ENCODE data around the gene NRDC.

NRDC gene, protein sequence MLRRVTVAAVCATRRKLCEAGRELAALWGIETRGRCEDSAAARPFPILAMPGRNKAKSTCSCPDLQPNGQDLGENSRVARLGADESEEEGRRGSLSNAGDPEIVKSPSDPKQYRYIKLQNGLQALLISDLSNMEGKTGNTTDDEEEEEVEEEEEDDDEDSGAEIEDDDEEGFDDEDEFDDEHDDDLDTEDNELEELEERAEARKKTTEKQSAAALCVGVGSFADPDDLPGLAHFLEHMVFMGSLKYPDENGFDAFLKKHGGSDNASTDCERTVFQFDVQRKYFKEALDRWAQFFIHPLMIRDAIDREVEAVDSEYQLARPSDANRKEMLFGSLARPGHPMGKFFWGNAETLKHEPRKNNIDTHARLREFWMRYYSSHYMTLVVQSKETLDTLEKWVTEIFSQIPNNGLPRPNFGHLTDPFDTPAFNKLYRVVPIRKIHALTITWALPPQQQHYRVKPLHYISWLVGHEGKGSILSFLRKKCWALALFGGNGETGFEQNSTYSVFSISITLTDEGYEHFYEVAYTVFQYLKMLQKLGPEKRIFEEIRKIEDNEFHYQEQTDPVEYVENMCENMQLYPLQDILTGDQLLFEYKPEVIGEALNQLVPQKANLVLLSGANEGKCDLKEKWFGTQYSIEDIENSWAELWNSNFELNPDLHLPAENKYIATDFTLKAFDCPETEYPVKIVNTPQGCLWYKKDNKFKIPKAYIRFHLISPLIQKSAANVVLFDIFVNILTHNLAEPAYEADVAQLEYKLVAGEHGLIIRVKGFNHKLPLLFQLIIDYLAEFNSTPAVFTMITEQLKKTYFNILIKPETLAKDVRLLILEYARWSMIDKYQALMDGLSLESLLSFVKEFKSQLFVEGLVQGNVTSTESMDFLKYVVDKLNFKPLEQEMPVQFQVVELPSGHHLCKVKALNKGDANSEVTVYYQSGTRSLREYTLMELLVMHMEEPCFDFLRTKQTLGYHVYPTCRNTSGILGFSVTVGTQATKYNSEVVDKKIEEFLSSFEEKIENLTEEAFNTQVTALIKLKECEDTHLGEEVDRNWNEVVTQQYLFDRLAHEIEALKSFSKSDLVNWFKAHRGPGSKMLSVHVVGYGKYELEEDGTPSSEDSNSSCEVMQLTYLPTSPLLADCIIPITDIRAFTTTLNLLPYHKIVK
- 161 to 194 (median 184) reads per million in 4 experiments for total RNA-seq

DNA sequence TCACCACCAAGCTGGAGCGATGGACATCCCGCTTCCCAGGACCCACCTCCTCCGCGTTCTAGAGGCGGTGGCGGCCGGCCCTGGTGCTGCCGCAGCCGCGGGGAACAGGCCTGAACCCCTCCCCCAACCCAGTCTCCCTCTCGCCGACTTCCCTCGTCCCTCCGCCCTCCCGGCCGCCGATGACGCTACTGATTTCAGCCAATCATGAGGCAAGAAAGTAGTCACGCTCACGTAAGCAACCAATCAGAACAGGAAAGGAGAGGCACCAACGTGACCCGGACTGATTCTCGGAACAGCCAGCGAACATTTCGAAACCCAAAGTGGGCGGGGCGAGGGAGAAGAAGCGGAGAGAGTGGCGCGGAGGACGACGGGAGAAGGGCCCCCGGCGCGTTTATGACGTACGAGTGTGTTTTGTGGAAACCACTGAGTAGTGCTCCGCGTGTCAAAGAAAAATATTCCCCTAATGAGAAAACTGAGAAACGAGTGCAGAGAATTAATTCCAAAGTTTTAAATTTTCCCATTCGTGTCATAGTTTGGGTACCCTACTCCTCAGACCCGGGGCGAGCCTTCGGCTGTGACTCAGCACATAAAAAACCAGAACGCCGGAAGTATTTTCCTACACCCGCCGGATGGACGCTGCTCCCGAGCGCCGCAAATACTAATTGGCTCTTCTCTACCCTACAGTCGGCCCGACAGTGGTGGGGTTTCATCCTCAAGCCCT, at the start of gene NRDC:
Gene NRDC, minus strand, starts transcription at position 112 of the 721 bp plus-strand sequence. CDS start 112 bp downstream, outside the sequence.
- peak; percentile 99 for DNase-seq

DNA sequence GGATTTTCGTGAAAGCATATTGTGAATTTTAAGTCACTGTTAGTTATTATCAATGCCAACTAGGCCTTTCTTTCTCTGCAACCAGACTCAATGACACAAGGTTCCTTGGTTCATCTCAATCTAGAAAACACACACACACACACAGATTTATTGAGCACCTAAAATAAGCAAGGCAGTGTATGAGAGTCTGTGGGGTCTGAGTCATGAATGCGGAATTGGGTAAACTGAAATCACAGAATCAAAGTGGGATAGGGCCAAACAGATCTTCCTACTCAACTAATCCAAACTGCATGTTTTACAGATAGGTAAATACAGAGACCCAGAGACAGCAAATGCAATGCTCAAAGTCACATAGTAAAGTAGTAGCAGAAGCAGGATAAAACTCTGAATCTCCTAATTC, 48.5 kb upstream of the NRDC start:
- no peak for DNase-seq

DNA sequence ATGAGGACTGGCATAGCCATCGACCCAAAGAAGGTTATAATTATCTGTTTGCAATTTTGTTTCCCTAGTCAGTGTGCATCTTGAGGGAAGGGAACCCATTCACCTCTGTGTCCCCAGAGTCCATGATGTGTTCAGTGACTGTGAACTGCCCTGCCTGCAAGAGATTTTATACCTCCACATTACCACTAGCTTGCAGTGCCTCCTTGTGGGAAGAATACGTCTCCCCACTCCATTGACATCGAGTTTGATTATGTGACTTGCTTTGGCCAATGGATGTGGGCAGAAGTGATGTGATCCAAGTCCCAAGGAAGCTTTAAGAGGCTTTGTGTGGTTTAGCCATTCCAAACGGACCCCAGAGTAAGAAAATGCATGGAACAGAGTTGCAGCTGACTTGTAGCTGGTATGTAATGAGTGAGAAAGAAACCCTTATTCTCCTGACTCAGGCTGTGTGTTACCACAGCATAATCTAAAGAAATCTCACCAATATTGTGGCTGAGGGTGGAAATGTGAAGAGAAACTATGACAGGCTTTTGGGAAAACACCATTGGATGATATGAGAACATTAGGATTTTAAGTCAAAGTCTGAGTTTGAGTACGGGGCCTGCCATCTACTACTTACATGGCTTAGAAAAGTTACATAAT, 47.8 kb upstream of the NRDC start:
- no peak for DNase-seq

DNA sequence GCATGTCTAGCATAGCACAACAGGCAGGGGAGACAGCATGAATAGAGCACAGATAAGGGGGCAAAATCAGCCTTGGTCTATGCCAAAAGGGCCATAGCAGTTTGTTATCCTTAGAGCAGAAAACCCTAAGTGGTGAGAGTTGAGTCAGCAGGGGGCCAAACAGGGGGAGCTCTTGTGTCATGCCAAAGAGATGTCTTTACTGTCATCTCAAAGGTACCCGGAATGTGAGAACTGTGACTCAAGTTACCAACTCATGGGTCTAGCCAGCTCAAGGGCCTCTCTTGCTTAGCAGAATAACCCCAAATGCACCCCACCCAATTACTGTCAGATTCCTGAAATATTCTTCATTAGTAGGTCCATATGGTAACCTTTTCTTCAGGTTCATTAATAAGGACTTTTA, 45.9 kb upstream of the NRDC start:
- no peak for DNase-seq

DNA sequence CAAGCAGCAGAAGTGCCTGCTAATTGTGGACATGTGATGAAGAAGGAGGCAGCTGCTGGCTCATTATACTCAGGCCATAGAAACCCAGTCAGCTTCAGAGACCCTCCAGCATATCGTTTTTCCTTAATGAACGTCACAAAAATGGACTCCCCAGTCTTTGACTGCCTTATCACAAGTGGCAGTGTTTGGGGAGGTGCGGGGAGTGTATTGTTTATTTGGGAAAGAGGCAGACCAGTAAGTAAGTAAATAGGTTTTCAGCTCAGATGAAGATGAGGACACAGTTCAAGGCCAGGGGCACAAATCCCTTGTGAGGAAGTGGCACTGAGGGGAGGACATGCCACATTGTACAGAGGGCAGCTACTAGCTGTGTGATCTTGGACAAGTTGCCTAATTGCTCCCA, 43.5 kb upstream of the NRDC start:
- DNase-seq: no peak

DNA sequence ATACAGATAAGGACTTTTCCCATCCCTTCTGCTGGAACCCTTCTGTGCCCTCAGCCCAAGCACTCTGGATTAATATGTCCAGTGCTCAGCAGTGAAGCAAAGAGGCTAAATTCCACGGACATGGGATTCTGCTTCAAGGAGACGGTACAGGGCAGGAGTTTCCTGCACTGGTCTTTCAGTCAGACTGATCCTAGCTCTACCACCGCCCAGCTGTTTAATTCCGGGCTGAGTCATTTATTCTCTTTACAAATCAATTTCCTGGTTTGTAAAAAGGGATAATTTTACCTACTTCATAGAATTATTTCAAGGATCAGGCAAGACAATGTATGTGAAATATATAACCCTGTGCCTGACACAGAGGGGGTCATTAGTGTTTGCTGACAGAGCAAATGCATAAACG, 41.6 kb upstream of the NRDC start:
- no peak for DNase-seq

DNA sequence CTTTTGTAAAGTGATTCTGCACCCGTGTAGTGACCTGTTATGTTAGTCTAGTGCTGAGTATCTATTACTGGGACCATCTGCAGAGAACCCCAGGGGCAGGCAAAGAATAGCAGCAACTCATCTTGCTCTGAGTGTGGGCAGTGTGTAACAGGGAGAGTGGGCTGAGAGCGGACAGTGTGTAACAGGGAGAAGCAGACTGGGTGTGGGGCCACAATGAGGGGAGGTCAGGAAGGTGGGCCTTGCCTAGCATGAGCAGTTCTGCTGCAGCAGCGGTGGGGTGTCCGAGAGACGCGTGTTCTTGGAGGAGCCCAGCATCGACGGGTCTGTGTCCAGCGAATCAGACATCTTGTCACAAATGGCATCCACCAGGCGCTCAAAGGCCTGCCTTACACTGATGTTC, 41.2 kb upstream of the NRDC start:
- DNase-seq: no peak

DNA sequence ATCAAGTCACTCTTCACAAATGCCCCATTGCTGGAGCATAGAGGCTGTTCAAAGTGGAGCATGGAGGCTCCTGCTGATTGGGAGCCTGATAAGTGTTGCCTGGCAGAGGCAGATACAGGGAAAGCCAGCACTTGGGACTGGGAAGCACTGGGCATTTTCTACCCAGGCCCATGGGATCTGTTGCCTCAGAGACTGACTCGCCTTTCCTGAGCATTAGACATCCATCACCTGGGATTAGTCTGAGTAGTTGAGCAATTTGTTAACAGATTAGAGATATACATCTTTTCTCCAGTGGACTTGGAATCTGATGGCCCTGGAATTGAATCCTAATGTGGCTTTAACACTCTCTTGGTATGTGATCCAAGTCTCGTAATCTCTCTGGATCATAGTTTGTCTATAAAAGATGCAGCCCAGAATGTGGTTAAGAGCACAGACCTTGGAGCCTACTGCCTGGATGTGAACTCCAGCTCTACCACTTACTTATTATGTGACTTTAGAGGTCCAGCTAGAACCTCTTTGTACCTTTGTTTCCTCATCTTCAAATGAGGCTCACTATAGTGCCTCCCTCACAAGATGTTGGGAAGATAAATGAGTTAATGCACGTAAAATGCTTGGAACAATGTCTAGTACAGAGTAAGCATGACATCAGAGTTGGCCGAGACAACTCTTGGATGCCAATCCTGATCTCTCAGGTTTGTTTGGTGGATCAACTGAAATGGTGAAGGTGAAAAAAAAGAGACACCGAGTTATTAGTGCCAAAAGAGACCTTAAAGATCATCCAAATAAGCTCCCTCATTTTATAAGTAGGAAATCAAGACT, 38.3 kb upstream of the NRDC start:
- no peak for DNase-seq

DNA sequence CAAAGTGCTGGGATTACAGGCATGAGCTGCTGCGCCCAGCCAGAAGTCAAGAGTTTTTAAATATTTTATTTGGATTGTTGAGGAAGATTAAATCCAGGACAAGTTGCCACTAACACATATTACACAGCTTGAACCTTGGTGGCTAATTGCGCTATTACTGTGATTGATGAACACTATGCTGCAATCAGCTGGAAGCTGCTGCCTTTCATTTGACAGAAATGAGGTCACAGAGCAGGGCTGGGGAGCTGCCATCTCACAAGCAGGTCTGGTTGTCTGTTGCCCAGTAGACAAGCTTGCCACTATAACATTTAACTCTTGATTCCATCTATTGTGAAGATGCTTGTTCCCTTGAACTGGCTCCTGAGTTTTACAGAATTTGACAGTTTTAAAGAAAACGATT, 37.4 kb upstream of the NRDC start:
- no peak for DNase-seq

DNA sequence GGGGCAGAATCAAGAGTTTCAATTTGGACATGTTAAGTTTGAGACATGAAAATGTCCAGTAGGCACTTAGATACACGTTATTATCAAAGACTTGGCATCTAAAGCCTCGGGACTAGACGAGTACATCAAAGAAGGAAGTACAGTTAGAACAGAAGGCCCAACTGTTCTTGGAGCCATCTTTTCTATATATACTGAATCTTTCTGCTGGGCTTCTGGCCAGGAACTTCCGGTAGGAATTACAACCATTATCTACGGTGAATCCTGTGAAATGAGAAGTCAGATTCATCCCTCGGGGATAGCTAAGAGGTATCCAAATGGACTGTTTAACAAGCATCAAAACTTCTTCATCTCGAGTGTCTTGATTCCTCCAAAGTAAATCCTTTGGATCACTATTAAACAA, 34.4 kb upstream of the NRDC start:
- no peak for DNase-seq

DNA sequence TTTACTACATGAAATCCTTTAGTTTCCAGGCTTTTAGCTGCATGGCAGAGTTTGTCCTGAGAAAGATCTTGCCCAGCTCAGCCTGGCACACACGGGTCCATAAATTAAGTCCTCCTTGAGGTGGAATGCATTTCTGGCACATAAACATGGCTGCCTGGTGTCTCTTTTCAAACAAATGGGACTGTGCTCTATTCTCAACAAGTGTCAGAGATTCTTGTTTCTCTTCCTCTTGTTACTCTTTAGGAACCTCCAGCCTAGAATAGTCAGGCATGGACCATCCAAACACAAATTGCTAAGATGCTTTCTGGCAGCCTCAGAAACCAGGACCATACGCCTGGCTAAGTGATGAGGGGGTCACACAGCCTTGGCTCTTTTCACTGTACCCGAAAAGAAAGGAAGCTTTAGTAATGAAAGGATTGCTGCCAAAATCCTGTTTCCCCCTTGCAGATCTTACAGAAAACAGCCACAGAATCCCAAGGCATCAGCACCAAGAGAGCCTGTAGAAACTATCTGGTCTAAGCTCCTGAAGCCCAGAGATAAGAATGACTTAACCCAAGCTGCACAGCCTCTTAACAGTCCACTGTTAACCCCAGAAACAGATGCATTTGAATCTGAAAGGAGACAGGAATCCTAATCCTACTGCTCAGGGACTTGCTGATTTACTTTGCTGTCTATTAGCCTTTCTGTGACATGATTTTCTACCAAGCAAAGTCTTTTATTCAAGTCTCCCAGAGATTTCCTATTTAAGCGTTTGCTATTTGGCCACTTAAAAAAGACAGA, 31.9 kb upstream of the NRDC start:
- DNase-seq: no peak

DNA sequence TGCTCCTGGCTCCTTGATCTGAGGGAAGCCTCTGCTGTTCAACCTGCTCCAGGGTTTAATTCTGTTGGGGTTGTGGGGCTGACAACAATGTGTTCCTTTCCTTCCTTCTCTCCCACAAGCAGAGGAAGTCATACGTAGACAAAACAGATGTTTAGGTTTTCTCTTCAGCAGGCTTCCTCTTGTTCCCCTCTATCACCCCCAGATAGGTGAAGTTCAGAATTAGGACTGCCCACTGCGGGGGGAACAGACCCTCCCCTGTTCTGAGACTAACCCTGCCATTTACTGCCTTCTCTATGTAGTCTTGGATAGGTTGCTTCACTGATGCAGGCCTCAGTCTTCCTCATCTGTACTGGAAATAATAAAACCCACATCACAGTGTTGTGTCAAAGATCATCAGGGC, 30.0 kb upstream of the NRDC start:
- DNase-seq: no peak

DNA sequence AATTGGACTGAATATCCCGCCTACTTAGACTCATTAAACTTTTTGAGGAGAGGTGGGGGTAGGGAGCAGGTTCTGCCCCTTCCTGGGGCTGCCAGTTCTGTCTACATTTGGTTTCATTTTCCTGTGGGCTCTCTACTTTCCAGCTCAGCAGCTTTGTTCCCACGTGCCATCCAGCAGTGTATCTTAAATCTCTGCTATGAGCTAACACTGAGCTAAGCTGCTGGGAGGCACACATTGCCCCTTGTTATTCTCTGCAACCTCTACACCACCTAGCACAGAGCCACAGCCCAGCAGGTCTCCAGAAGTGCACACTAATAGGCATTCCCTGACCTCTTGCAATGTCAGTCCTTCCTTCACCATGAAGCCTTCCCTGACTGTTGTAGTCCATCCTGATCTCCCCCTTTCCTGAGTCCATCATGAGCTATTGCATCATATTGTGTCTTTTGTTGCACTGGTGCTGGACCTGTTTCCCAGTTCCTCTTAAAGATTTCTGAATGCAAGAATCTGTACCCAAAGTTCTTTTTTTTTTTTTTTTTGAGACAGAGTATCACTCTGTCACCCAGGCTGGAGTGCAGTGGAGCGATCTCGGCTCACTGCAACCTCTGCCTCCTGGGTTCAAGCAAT, 28.7 kb upstream of the NRDC start:
- no peak for DNase-seq

DNA sequence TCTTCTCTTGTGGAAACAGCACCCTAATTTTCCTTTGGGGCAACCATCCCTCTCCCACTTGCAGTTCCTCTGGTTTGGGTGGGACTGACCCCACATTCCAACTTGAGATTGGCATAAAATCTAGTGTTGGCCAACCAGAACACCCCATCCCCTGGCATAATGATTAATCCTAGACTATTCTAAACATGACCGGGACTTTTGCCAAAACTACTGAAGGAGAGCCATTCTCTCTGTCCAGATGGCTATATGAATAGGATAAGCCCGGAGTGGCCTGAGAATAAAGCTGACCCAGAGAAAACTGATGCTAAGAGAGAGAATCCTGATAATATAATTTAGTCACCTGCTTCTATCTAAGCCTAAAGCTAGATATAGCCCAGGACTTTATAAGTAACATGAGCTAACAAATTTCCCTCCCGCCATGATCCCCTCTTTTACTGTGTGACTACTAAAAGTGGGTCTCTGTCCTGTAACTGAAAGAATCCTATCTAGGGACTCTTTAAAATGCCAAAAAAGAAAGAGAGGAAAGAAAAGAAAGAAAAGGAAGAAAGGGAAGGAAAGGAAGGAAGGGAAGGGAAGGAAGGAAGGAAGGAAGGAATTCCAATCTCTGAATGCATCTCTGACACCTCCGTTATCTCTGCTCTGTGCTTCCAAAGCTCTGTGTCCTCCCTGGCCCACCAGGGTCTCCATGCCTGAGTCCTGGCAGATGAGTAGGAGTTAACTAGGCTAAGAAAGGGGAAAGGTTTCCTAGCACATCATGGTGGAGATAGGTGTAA, 28.0 kb upstream of the NRDC start:
- no peak for DNase-seq

DNA sequence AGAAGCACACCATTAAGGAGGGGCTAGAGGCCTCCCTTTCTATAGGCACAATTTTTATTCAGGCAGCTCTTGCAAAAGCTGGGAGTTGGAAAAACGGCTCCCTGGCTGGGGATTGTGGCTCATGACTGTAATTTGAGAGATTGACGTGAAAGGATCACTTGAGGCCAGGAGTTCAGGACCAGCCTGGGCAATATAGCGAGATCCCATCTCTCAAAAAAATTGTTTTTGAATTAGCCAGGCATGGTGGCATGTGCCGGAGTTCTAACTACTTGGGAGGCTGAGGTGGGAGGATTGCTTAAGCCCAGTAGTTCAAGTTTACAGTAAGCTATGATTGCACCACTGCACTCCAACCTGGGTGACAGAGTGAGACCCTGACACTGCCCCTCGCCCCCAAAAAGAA, 23.9 kb upstream of the NRDC start:
- DNase-seq: no peak

DNA sequence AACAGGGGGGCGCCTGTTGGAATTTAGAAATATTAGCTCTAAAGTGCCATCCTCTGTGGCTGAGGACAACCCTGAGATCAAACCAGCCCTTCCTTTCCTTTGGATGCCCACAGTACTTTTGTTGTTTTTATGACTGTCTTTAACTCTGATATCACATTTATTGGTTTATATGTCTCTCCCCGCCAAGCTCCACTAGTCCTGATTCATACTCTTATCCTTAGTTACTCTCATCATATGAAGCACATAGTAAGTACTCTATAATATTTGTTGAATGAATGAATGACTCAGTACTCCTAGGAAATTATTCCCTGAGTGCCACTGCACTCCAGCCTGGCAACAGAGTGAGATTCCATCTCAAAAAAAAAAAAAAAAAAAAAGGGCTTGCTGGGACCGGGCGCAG, 22.6 kb upstream of the NRDC start:
- DNase-seq: no peak

DNA sequence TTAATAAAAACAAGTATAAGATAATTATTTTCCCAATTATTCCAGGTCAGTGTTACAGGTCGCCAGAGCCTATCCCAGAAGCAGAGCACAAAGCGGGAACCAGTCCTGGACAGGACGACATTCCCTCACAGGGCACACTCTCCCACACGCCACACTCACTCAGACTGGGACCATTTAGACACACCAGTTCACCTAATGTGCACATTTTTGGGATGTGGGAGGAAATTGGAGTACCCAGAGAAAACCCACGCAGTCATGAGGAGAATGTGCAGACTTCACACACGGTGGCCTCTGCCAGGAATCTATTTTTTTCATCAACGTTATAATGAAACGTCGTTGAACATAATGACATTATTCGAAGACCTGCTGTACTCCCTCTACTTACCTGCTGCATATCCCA, 20.5 kb upstream of the NRDC start:
- DNase-seq: no peak

DNA sequence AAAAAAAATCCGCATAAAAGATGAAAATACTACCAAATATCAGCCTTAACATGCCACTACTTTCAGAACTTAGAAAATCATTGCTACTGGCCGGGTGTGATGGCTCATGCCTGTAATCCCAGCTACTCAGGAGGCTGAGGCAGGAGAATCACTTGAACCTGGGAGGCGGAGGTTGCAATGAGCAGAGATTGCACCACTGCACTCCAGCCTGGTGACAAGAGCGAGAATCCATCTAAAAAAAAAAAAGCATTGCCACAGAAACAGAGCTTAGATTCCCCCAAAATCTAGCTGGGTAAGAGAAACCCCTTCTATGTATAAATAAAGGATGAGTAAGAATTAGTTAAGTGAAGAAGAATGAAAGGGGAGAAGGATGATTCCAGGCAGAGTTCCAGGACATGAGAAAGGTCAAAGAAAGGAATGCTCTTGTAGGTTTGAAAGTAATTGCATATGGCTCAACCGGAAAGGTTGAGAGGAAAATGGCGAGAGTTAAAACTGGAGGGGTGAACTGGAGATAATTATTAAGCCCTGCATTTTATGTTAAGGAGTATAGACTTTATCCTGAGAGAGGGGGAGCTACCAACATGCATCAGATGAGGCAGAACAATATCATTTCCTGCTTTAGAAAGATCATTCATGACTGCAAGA, 19.7 kb upstream of the NRDC start:
- no peak for DNase-seq

DNA sequence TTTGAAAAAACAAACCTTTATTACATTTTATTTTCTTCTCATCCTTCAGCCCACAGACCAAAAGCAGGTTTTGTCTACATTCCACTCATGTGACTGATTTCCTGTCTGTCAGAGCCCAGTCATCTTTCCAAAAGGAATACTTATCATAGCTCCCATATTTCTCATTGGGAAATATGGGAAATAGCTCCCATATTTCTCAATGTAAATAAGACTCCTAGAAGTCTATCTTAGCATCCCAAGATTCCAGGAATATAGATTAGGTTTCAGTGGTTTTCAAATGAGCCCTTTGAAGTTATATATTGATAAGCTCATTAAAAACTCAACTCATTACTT, 19.1 kb upstream of the NRDC start:
- DNase-seq: no peak

Measured in effector CD8-positive, alpha-beta T cell (primary cell).